Panc1 (cell line): ENCODE data around the gene IFI27L2. TPM values are rescaled to one million over a fixed set of nuclear protein-coding genes. Genes with fewer than 3 reads are reported as not detected.

Experiments used
- ATAC-seq: fragments of 200-7000 bp; cut with Tn5 transposase; 2 replicates; pipeline ENCODE4 v1.9.1; 2020; ENCODE audit warnings: mild to moderate bottlenecking, moderate library complexity
- BruUV-seq: library from RNA; stranded (reverse); fragments of 400-500 nt; replicated peaks from 2 replicates; lab custom pipeline; 2021; lab: Mats Ljungman, UMichigan
- CTCF ChIA-PET: fragments of 300-600 bp; sonication (Branson Sonifier 250); formaldehyde crosslinking; loops from one replicate; lab custom pipeline; 2022; ENCODE audit warnings: antibody characterized with exemption; lab: Charles Lee
- POLR2A ChIA-PET: fragments of 300-600 bp; sonication (Branson Sonifier 250); formaldehyde crosslinking; loops from one replicate; lab custom pipeline; 2022; ENCODE audit warnings: antibody characterized with exemption; lab: Charles Lee
- DNase-seq: peaks from one replicate; pipeline ENCODE4 v3.0.0-alpha.2; 2010; ENCODE audit warnings: low read depth, low spot score
- H3K27ac ChIP-seq: 2 replicates; pipeline ENCODE4 v1.5.1; 2011; ENCODE audit warnings: mild to moderate bottlenecking, low read length, inconsistent platforms
- H3K27me3 ChIP-seq: fragments of 200-500 bp; sonication (Bioruptor generic); 2 replicates; pipeline ENCODE4 v1.6.0; 2014; ENCODE audit warnings: low read length, inconsistent platforms; ENCODE audit not compliant: control insufficient read depth, insufficient read depth
- H3K36me3 ChIP-seq: fragments of 200-500 bp; sonication (Bioruptor generic); 2 replicates; pipeline ENCODE4 v1.5.1; 2014; ENCODE audit warnings: inconsistent platforms, mild to moderate bottlenecking, low read length, moderate library complexity; ENCODE audit not compliant: control insufficient read depth, insufficient read depth
- H3K4me1 ChIP-seq: 2 replicates; pipeline ENCODE4 v1.5.1; 2011; ENCODE audit warnings: inconsistent platforms, mild to moderate bottlenecking, low read length, moderate library complexity; ENCODE audit not compliant: control insufficient read depth, insufficient read depth
- H3K4me3 ChIP-seq, 2 experiments: 2 replicates each; pipeline ENCODE4 v1.5.1; 2011 to 2012; ENCODE audit warnings: low read depth in 2 of 2, low read length in 2 of 2, mild to moderate bottlenecking in 2 of 2, inconsistent platforms in 1 of 2, moderate library complexity in 1 of 2
- H3K9me3 ChIP-seq: fragments of 200-500 bp; sonication (Bioruptor generic); 2 replicates; pipeline ENCODE4 v1.5.1; 2014; ENCODE audit warnings: low read depth, mild to moderate bottlenecking, inconsistent platforms, low read length, moderate library complexity; ENCODE audit not compliant: control insufficient read depth, insufficient read depth
- POLR2AphosphoS5 ChIP-seq: IDR thresholded peaks from 2 replicates; pipeline ENCODE4 v1.6.1; 2012; ENCODE audit warnings: mild to moderate bottlenecking, low read depth, low read length, moderate library complexity
- SIN3A ChIP-seq: IDR thresholded peaks from 2 replicates; pipeline ENCODE4 v1.6.1; 2012; ENCODE audit warnings: low read depth, mild to moderate bottlenecking, low read length, moderate library complexity, borderline replicate concordance; ENCODE audit not compliant: insufficient read depth
- TCF7L2 ChIP-seq: IDR thresholded peaks from 2 replicates; pipeline ENCODE4 v1.6.1; 2011; ENCODE audit warnings: mild to moderate bottlenecking, low read depth, low read length, inconsistent platforms
- in situ Hi-C: cut with HindIII; loops from 2 replicates; pipeline ENCODE4 v1.10.0; 2016; ENCODE audit warnings: low sequenced_read_pairs, low pct_unique_long_range_greater_than_20kb
- intact Hi-C: fragments of 100-400 bp; cut with micrococcal nuclease; formaldehyde crosslinking; loops from one replicate; pipeline ENCODE4 v1.10.0; 2022; ENCODE audit not compliant: unreplicated experiment
- total RNA-seq: library from RNA; stranded (reverse); gene quantifications from one replicate; pipeline ENCODE4 v1.2.1, GENCODE V29; 2021; ENCODE audit not compliant: unreplicated experiment
- TF ChIP-seq, protein P1 (sequence below), 2 experiments: IDR thresholded peaks; 2 replicates each; pipeline ENCODE4 v1.6.1; 2011 to 2012; ENCODE audit warnings: low read depth in 2 of 2, control low read depth in 1 of 2, low read length in 1 of 2, mild to moderate bottlenecking in 1 of 2, moderate library complexity in 1 of 2; ENCODE audit not compliant: insufficient read depth in 1 of 2
- TF ChIP-seq, protein P2 (sequence below): fragments of 450-650 bp; IDR thresholded peaks from 2 replicates; pipeline ENCODE4 v1.5.1; 2017; ENCODE audit warnings: mild to moderate bottlenecking

IFI27L2 gene
- total RNA-seq, 1 experiment from 2014 or later: 13.2 TPM

- Histone ChIP-seq H3K4me3 (peak within 1 kb of the TSS; percentile 84 to 96), H3K4me1 (peaks cover 8% of the 10 kb centered on the region), H3K27me3 (no peaks in the 10 kb centered on the region), H3K36me3 (peaks cover 14% of the 10 kb centered on the region), H3K27ac (peak within 1 kb of the TSS; percentile 82), H3K9me3 (peaks cover 18% of the 10 kb centered on the region; the same call in 1 of the 2 replicates)
- CTCF ChIA-PET: no interaction called here
- peak; percentile 70 for TF ChIP-seq POLR2AphosphoS5
- TF ChIP-seq TCF7L2: no peak
- POLR2A ChIA-PET: interaction anchor here (0.6 to 0.7 kb wide), 2 partner anchors 31 to 71 kb away, joined by 3 read pairs; no protein-coding TSS in a partner anchor
- DNase-seq (peak; percentile 61), ATAC-seq (peak; percentile 100)
- in situ Hi-C loops: no loop called here
- BruUV-seq: no TSS peak
- intact Hi-C loops: no loop called here
Measured at GRCh38 chr14:94080621-94081385, 48.6 kb downstream of the IFI27L2 start, which contains the start of the genes DDX24 and IFI27L1. DDX24 (minus strand) TSS chr14:94081202; CDS start chr14:94079742, 1,460 bp downstream. IFI27L1 (plus strand) TSS chr14:94081310; CDS start chr14:94096938, 15,628 bp downstream.

DNA sequence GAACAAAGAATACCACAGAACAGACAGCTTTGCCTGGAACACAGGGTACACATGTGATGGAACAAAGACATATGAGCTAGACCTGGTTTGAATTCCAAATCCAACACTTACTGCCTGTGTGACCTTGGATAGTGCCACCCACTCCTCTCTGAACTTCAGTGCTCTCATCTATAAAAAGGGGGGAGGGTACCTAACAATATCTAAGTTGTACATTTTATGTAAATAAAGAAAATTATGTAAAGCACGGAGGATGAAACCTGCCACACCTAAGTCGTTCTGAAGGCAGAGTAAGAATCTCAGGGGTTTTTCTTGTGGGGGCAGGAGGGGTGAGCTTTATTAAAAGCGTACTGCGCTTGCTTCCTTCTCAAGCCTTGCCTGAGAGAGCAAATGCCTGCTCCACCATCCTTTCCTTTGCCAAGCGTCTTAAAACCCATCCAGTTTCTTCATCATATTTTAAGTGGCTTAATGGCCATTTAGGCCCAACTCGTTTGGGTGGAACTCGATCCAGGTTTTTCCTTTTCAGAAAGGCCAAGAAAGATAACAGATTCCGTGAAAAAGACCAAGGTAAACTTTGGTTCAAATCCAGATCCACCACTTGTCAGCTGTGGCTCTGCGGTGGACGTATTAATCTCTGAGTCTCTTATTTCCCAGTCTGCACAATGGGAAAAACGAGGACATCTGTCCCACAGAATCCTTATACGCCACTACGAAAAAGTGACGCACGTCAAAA, 49.3 kb downstream of the IFI27L2 start:
- ChIA-PET CTCF (no interaction called here), POLR2A (no interaction called here)
- H3K27me3 ChIP-seq: no peaks in the 10 kb centered on the region
- H3K4me3 ChIP-seq: peak overlapping the region; percentile 84 to 96
- ATAC-seq: no peak
- TF ChIP-seq POLR2AphosphoS5: no peak
- no peak for TF ChIP-seq SIN3A
- no peak for TF ChIP-seq TCF7L2
- TF ChIP-seq, protein P1, sequence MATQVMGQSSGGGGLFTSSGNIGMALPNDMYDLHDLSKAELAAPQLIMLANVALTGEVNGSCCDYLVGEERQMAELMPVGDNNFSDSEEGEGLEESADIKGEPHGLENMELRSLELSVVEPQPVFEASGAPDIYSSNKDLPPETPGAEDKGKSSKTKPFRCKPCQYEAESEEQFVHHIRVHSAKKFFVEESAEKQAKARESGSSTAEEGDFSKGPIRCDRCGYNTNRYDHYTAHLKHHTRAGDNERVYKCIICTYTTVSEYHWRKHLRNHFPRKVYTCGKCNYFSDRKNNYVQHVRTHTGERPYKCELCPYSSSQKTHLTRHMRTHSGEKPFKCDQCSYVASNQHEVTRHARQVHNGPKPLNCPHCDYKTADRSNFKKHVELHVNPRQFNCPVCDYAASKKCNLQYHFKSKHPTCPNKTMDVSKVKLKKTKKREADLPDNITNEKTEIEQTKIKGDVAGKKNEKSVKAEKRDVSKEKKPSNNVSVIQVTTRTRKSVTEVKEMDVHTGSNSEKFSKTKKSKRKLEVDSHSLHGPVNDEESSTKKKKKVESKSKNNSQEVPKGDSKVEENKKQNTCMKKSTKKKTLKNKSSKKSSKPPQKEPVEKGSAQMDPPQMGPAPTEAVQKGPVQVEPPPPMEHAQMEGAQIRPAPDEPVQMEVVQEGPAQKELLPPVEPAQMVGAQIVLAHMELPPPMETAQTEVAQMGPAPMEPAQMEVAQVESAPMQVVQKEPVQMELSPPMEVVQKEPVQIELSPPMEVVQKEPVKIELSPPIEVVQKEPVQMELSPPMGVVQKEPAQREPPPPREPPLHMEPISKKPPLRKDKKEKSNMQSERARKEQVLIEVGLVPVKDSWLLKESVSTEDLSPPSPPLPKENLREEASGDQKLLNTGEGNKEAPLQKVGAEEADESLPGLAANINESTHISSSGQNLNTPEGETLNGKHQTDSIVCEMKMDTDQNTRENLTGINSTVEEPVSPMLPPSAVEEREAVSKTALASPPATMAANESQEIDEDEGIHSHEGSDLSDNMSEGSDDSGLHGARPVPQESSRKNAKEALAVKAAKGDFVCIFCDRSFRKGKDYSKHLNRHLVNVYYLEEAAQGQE (IDR thresholded peaks at IDR 0.05; ENCODE audit: insufficient read depth in 1 of 2, low read depth in 2 of 2, low read length in 1 of 2): no peak
- TF ChIP-seq, protein P2, sequence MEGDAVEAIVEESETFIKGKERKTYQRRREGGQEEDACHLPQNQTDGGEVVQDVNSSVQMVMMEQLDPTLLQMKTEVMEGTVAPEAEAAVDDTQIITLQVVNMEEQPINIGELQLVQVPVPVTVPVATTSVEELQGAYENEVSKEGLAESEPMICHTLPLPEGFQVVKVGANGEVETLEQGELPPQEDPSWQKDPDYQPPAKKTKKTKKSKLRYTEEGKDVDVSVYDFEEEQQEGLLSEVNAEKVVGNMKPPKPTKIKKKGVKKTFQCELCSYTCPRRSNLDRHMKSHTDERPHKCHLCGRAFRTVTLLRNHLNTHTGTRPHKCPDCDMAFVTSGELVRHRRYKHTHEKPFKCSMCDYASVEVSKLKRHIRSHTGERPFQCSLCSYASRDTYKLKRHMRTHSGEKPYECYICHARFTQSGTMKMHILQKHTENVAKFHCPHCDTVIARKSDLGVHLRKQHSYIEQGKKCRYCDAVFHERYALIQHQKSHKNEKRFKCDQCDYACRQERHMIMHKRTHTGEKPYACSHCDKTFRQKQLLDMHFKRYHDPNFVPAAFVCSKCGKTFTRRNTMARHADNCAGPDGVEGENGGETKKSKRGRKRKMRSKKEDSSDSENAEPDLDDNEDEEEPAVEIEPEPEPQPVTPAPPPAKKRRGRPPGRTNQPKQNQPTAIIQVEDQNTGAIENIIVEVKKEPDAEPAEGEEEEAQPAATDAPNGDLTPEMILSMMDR: no peak
- H3K36me3 ChIP-seq: peaks cover 14% of the 10 kb centered on the region
- no TSS peak for BruUV-seq
- in situ Hi-C loops (no loop called here), intact Hi-C loops (no loop called here)
- no peak for DNase-seq
- H3K27ac ChIP-seq: peak overlapping the region; percentile 82
- H3K4me1 ChIP-seq: peaks cover 8% of the 10 kb centered on the region
- peaks cover 24% of the 10 kb centered on the region; the same call in 1 of the 2 replicates for H3K9me3 ChIP-seq
